Glomerular visceral epithelial cell (primary cell): ENCODE data around the gene GJB5.
"Not testable (repeated sequence)": the region's sequence is repeated elsewhere in the genome, so short reads cannot be mapped to it uniquely, and the experiment has no call there.

Source experiments
- DNase-seq: peaks from one replicate; pipeline ENCODE4 v3.0.0-alpha.2; 2016; ENCODE audit errors: extremely low spot score

Gene GJB5

GRCh38 chr1:34745666-34746065, 9.2 kb upstream of the GJB5 start:
- no peak for DNase-seq

- DNase-seq: no peak
Measured at GRCh38 chr1:34746101-34746500, 8.7 kb upstream of the GJB5 start.

GRCh38 chr1:34746785-34747637, 7.8 kb upstream of the GJB5 start:
- DNase-seq: no peak

GRCh38 chr1:34747638-34747941, 7.3 kb upstream of the GJB5 start:
- no peak for DNase-seq

GRCh38 chr1:34749992-34750391, 4.9 kb upstream of the GJB5 start:
- no peak for DNase-seq

- DNase-seq: no peak
Measured at GRCh38 chr1:34750610-34751009, 4.2 kb upstream of the GJB5 start.

- DNase-seq: no peak
Measured at GRCh38 chr1:34753163-34753562, 1.7 kb upstream of the GJB5 start.

- no peak for DNase-seq
Measured at GRCh38 chr1:34755961-34756360, 1.1 kb downstream of the GJB5 start.

GRCh38 chr1:34757386-34757785, 2.5 kb downstream of the GJB5 start:
- no peak for DNase-seq

- DNase-seq: peak; percentile 72
Measured at GRCh38 chr1:34758751-34759150, 3.9 kb downstream of the GJB5 start.

- no peak for DNase-seq
Measured at GRCh38 chr1:34759503-34760357, 4.9 kb downstream of the GJB5 start, which contains the start of gene GJB4. Gene GJB4 (plus strand): TSS chr1:34759740. CDS start chr1:34761255, 1,515 bp downstream.

- no peak for DNase-seq
Measured at GRCh38 chr1:34761176-34761761, 6.4 kb downstream of the GJB5 start.

GRCh38 chr1:34761776-34762307, 7.0 kb downstream of the GJB5 start:
- DNase-seq: no peak

GRCh38 chr1:34762474-34763141, 7.8 kb downstream of the GJB5 start:
- no peak for DNase-seq

- DNase-seq: peak; percentile 46
Measured at GRCh38 chr1:34763142-34763781, 8.4 kb downstream of the GJB5 start.

GRCh38 chr1:34768856-34769255, 14.0 kb downstream of the GJB5 start:
- DNase-seq: no peak

- no peak for DNase-seq
Measured at GRCh38 chr1:34770891-34771504, 16.2 kb downstream of the GJB5 start.

- DNase-seq: no peak
Measured at GRCh38 chr1:34771573-34772371, 16.9 kb downstream of the GJB5 start.

- not testable (repeated sequence) for DNase-seq
Measured at GRCh38 chr1:34773114-34773513, 18.3 kb downstream of the GJB5 start.

GRCh38 chr1:34774957-34775356, 20.1 kb downstream of the GJB5 start:
- DNase-seq: no peak
